Measurements from ENCODE around the gene IFT88. TPM values are rescaled to one million over a fixed set of nuclear protein-coding genes. Genes with fewer than 3 reads are reported as not detected.

Gene IFT88
- total and polyA plus RNA-seq, 4 donors = 7.1 to 18.7 (median 10.5) TPM

GRCh38 chr13:20647758-20648157 lies 80.8 kb downstream of the IFT88 start:
- no peaks in the 10 kb centered on the region for H3K27me3 ChIP-seq (ENCODE audit: control insufficient read depth in 4 of 4, insufficient read depth in 4 of 4, low read length in 3 of 4)
- no peak for DNase-seq (ENCODE audit: low spot score)

More at GRCh38 chr13:20647758-20648157, 80.8 kb downstream of the IFT88 start:
- Histone ChIP-seq H3K9me3 (ENCODE audit: control insufficient read depth in 4 of 4, low read length in 3 of 4) (no peaks in the 10 kb centered on the region), H3K9ac (ENCODE audit: low read depth in 1 of 2, low read length in 2 of 2) (no peak overlapping the region), H3K4me1 (ENCODE audit: control insufficient read depth in 4 of 4, insufficient read depth in 4 of 4, low read length in 3 of 4) (no peaks in the 10 kb centered on the region), H3K36me3 (ENCODE audit: control insufficient read depth in 4 of 4, insufficient read depth in 3 of 4, low read depth in 1 of 4, low read length in 3 of 4) (peaks cover 1 to 5% (median 3%) of the 10 kb centered on the region in 4 donors), H3K27ac (ENCODE audit: low read depth in 1 of 2, low read length in 2 of 2) (no peak overlapping the region), H3K4me3 (ENCODE audit: low read depth in 1 of 3, low read length in 3 of 3) (no peak overlapping the region)
- 96% methylated on average over 2 of the region's 2 CpGs for WGBS
- no peak for TF ChIP-seq HNF4G (IDR thresholded peaks at IDR 0.05)
- TF ChIP-seq MAX (IDR thresholded peaks at IDR 0.05) = no peak
- no peak for TF ChIP-seq FOXA1 (IDR thresholded peaks at IDR 0.05)
- TF ChIP-seq EGR1 (IDR thresholded peaks at IDR 0.05; ENCODE audit: low read depth in 2 of 2) = no peak
- TF ChIP-seq SP1 (IDR thresholded peaks at IDR 0.05) = no peak
- TF ChIP-seq RXRA (IDR thresholded peaks at IDR 0.05) = no peak
- no peak for TF ChIP-seq CTCF (IDR thresholded peaks at IDR 0.05; ENCODE audit: low read depth, low read length, missing input control)
- no peak for TF ChIP-seq JUND (IDR thresholded peaks at IDR 0.05)
- no peak for TF ChIP-seq FOXA2 (IDR thresholded peaks at IDR 0.05)
- no peak for TF ChIP-seq RAD21 (IDR thresholded peaks at IDR 0.05)
- no peak for TF ChIP-seq GABPA (IDR thresholded peaks at IDR 0.05 in 1 of 2, conservative IDR thresholded peaks at IDR 0.05 in 1 of 2)
- no peak for TF ChIP-seq ZBTB33 (IDR thresholded peaks at IDR 0.05)
- TF ChIP-seq REST (IDR thresholded peaks at IDR 0.05) = no peak
- TF ChIP-seq NR2F2 (IDR thresholded peaks at IDR 0.05) = no peak
- no peak for TF ChIP-seq ATF3 (IDR thresholded peaks at IDR 0.05)
- TF ChIP-seq YY1 (IDR thresholded peaks at IDR 0.05) = no peak
- no peak for TF ChIP-seq HNF4A (conservative IDR thresholded peaks at IDR 0.05)
- no peak for TF ChIP-seq TAF1 (conservative IDR thresholded peaks at IDR 0.05)

Data from liver (tissue), 9 donors.